HG03060 (cell line): ENCODE data around the gene SCMH1.
A peak's percentile ranks its signal among the peaks of the same experiment; 100 is the strongest.

ENCODE experiments used
- ATAC-seq: cut with Tn5 transposase; IDR thresholded peaks from one replicate; pipeline ENCODE4 v1.9.1; 2021; ENCODE audit warnings: low read depth, moderate number of reproducible peaks; ENCODE audit not compliant: unreplicated experiment

The SCMH1 gene

GRCh38 chr1:40982721-40983120 is 259.4 kb downstream of the SCMH1 start:
- ATAC-seq, result no peak

DNA sequence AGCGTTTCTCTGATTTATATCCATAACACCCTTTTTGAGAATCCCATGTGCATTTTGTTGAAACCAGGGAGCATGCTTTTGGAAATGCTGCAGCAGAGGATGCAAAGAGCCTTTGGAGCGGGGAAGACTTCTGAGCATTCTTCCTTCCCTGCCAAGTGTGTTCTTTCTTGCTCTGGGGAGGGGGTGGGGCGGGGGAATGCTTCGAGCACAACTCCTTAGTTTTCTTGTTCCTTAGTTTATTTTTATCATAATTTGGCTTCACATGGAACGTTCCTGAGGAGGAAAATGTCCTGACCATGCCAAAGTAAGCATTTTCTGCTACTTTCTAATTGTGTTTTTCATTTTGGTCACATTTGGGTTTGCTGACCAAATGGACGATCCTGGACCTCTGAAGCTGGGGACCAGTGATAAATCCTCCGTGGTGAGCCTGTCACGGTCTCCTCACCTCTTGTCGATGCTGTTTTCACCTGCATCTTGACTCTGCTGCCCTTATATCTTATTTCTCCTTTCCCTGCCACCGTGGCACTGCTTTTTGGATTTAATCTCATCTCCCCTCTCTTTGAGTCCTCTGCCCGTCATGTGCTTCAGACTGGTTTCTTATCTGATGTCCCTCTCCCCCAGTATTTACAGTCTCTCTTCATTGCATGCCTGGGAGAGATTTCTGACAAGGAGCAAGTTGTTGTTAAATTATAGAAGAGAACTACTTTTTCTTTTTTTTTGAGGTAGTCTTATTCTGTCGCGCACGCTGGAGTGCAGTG is 260.2 kb downstream of the SCMH1 start:
- ATAC-seq, result no peak

- no peak for ATAC-seq
Measured at GRCh38 chr1:40980453-40981121, 261.5 kb downstream of the SCMH1 start.

- ATAC-seq, result peak; percentile 13
Measured at GRCh38 chr1:40980068-40980452, 262.0 kb downstream of the SCMH1 start.

- ATAC-seq, result peak; percentile 67
Measured at GRCh38 chr1:40979241-40980067, 262.7 kb downstream of the SCMH1 start, which contains the start of gene CTPS1. CTPS1 (plus strand) TSS chr1:40979696; CDS start chr1:40983291, 3,595 bp downstream.

- ATAC-seq, result no peak
Measured at GRCh38 chr1:40978886-40979240, 263.2 kb downstream of the SCMH1 start.

DNA sequence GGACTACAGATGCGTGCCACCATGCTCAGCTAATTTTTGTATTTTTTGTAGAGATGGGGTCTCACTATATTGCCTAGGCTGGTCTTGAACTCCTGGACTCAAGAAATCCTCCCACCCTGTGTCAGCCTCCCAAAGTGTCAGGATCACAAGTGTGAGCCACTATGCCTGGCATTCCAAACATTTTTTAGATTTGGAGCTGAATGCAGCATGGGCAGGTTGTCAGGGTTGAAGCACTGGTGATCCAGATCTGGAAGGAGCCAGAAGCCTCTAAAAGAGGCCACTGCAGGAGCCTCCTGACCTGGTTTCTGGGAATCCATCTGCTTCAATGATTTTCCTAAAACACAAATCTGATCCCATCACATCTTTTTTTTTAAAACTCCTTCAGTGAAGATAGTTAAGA is 264.4 kb downstream of the SCMH1 start:
- no peak for ATAC-seq
